Measurements from ENCODE around the gene DDX28. TPM values are rescaled to one million over a fixed set of nuclear protein-coding genes. Genes with fewer than 3 reads are reported as not detected.
"Not testable (repeated sequence)": the region's sequence is repeated elsewhere in the genome, so short reads cannot be mapped to it uniquely, and the experiment has no call there.

The DDX28 gene
- total RNA-seq, 1 experiment from 2014 or later, result 13.2 TPM

- Histone ChIP-seq H3K4me1 (replicated peaks) (no peaks in the 10 kb centered on the region), H3K27me3 (replicated peaks) (no peaks in the 10 kb centered on the region), H3K27ac (no peak overlapping the region), H3K4me3 (no peak overlapping the region), H3K36me3 (no peaks in the 10 kb centered on the region), H3K9me3 (replicated peaks) (no peaks in the 10 kb centered on the region; the same call in 1 of the 2 replicates)
- DNase-seq (ENCODE audit: low read depth in 1 of 2, low spot score in 2 of 2), result no peak
Observed at GRCh38 chr16:67977469-67978227, 45.4 kb downstream of the DDX28 start.

DNA sequence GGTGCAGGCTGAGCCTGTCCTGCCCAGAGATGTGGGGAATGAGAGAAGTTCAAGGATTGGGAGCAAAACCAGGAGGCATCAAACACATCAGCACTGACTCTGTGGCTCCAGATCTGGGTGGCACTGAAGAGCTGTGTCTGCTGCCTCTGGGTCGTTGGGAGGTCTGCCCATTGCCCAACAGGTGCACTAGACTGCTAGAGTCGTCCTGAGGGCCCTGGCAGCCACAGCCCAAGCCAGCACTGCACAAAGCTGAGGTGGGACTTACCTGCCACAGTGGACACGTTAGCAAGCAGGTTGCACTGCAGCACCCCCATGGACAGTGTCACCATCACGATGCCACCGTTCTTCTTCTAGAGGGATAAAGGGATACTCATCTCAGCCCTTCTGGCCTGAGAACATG is 46.0 kb downstream of the DDX28 start:
- Histone ChIP-seq H3K27me3 (replicated peaks) (no peaks in the 10 kb centered on the region), H3K36me3 (no peaks in the 10 kb centered on the region), H3K27ac (no peak overlapping the region), H3K4me3 (no peak overlapping the region), H3K4me1 (replicated peaks) (no peaks in the 10 kb centered on the region), H3K9me3 (replicated peaks) (no peaks in the 10 kb centered on the region; the same call in 1 of the 2 replicates)
- no peak for DNase-seq (ENCODE audit: low read depth in 1 of 2, low spot score in 2 of 2)

- no peaks in the 10 kb centered on the region for H3K36me3 ChIP-seq
- no peak overlapping the region for H3K4me3 ChIP-seq
- no peaks in the 10 kb centered on the region for H3K27me3 ChIP-seq (replicated peaks)
- H3K4me1 ChIP-seq (replicated peaks), result no peaks in the 10 kb centered on the region
- no peak overlapping the region for H3K27ac ChIP-seq
- no peaks in the 10 kb centered on the region; the same call in 1 of the 2 replicates for H3K9me3 ChIP-seq (replicated peaks)
- no peak for DNase-seq (ENCODE audit: low read depth in 1 of 2, low spot score in 2 of 2)
Observed at GRCh38 chr16:67976205-67976604, 46.8 kb downstream of the DDX28 start.

GRCh38 chr16:67975321-67976105 is 47.5 kb downstream of the DDX28 start:
- no peak overlapping the region for H3K27ac ChIP-seq
- no peak overlapping the region for H3K4me3 ChIP-seq
- H3K27me3 ChIP-seq (replicated peaks), result no peaks in the 10 kb centered on the region
- H3K36me3 ChIP-seq, result no peaks in the 10 kb centered on the region
- no peaks in the 10 kb centered on the region; the same call in 1 of the 2 replicates for H3K9me3 ChIP-seq (replicated peaks)
- H3K4me1 ChIP-seq (replicated peaks), result no peaks in the 10 kb centered on the region
- no peak for DNase-seq (ENCODE audit: low read depth in 1 of 2, low spot score in 2 of 2)

- not testable (repeated sequence) for H3K27me3 ChIP-seq (replicated peaks); DNase-seq (ENCODE audit: low read depth in 1 of 2, low spot score in 2 of 2); H3K27ac ChIP-seq; H3K4me1 ChIP-seq (replicated peaks); H3K9me3 ChIP-seq (replicated peaks); H3K4me3 ChIP-seq
- H3K36me3 ChIP-seq, result peaks cover 11% of the 10 kb centered on the region
Observed at GRCh38 chr16:67972285-67972684, 50.7 kb downstream of the DDX28 start.

DNA sequence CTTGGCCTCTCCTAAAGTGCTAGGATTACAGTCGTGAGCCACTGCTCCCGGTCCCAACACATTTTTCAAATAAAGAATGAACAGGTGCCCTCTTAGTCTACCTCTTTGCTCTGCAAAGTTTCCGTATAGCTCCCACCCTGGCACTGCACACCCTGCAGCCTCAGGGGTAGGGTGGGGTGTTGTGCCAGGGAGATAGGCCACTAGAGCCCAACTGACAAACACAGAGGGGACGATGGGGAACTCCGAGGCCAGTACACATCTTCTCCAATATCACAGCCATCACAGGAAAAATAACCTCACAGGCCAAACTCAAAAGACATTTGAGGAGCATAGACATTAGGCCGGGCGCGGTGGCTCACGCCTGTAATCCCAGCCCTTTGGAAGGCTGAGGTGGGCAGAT is 51.9 kb downstream of the DDX28 start:
- peaks cover 18% of the 10 kb centered on the region for H3K4me1 ChIP-seq (replicated peaks)
- no peak overlapping the region for H3K27ac ChIP-seq
- no peak for DNase-seq (ENCODE audit: low read depth in 1 of 2, low spot score in 2 of 2)
- peaks cover 4% of the 10 kb centered on the region for H3K9me3 ChIP-seq (replicated peaks)
- H3K36me3 ChIP-seq, result peaks cover 23% of the 10 kb centered on the region
- no peaks in the 10 kb centered on the region for H3K27me3 ChIP-seq (replicated peaks)
- no peak overlapping the region for H3K4me3 ChIP-seq

Other genes starting within 250 kb of the DDX28 start
- 3.5 and 3.9 TPM in 2 replicates for gene RANBP10, start 216.7 kb downstream of the DDX28 start, total RNA-seq (2014; rRNA removed; shearing (Covaris generic))
- gene TSNAXIP1, start 216.3 kb downstream of the DDX28 start, total RNA-seq (2014; rRNA removed; shearing (Covaris generic)), result 0.03 and 1.00 TPM in 2 replicates
- 45.2 and 50.7 TPM in 2 replicates for gene THAP11, start 180.9 kb downstream of the DDX28 start, total RNA-seq (2014; rRNA removed; shearing (Covaris generic))
- 39.3 and 101 TPM in 2 replicates for gene NUTF2, start 176.3 kb downstream of the DDX28 start, total RNA-seq (2014; rRNA removed; shearing (Covaris generic))
- 22.4 and 31.9 TPM in 2 replicates for gene CENPT, start 175.5 kb downstream of the DDX28 start, total RNA-seq (2014; rRNA removed; shearing (Covaris generic))
- gene EDC4, start 150.2 kb downstream of the DDX28 start, total RNA-seq (2014; rRNA removed; shearing (Covaris generic)), result 52.2 and 76.1 TPM in 2 replicates
- gene NRN1L, start 138.3 kb downstream of the DDX28 start, total RNA-seq (2014; rRNA removed; shearing (Covaris generic)), result not detected in 2 replicates
- 6.4 and 10.6 TPM in 2 replicates for gene PSKH1, start 130.0 kb downstream of the DDX28 start, total RNA-seq (2014; rRNA removed; shearing (Covaris generic))
- 0.09 and 0.29 TPM in 2 replicates for gene CTRL, start 91.4 kb downstream of the DDX28 start, total RNA-seq (2014; rRNA removed; shearing (Covaris generic))
- gene PSMB10, start 86.4 kb downstream of the DDX28 start, total RNA-seq (2014; rRNA removed; shearing (Covaris generic)), result 50.1 and 147 TPM in 2 replicates
- 5.5 and 7.2 TPM in 2 replicates for gene LCAT, start 79.1 kb downstream of the DDX28 start, total RNA-seq (2014; rRNA removed; shearing (Covaris generic))
- 62.9 and 87.8 TPM in 2 replicates for gene SLC12A4, start 54.6 kb downstream of the DDX28 start, total RNA-seq (2014; rRNA removed; shearing (Covaris generic))
- gene DPEP3, start 42.7 kb downstream of the DDX28 start, total RNA-seq (2014; rRNA removed; shearing (Covaris generic)), result not detected in 2 replicates
- gene DPEP2, start 23.7 kb downstream of the DDX28 start, total RNA-seq (2014; rRNA removed; shearing (Covaris generic)), result 0.18 TPM in 1 of 2 replicates, not detected in the other
- not detected in 2 replicates for gene DPEP2NB, start 7.3 kb downstream of the DDX28 start, total RNA-seq (2014; rRNA removed; shearing (Covaris generic))
- 28.3 and 30.4 TPM in 2 replicates for gene DUS2, start 52 bp upstream of the DDX28 start, total RNA-seq (2014; rRNA removed; shearing (Covaris generic))
- gene NFATC3, start 62.1 kb upstream of the DDX28 start, total RNA-seq (2014; rRNA removed; shearing (Covaris generic)), result 19.8 and 33.8 TPM in 2 replicates
- gene ESRP2, start 212.9 kb upstream of the DDX28 start, total RNA-seq (2014; rRNA removed; shearing (Covaris generic)), result 0.24 TPM in 1 of 2 replicates, not detected in the other
- gene PLA2G15, start 222.1 kb upstream of the DDX28 start, total RNA-seq (2014; rRNA removed; shearing (Covaris generic)), result 20.3 and 28.9 TPM in 2 replicates
- gene SLC7A6, start 241.3 kb upstream of the DDX28 start, total RNA-seq (2014; rRNA removed; shearing (Covaris generic)), result 13.2 and 27.4 TPM in 2 replicates

All from SJSA1 (cell line).